Neural crest cell (in vitro differentiated cells): ENCODE results near the gene RPA1. TPM values are rescaled to one million over a fixed set of nuclear protein-coding genes. Genes with fewer than 3 reads are reported as not detected.
"Not testable (repeated sequence)": the region's sequence is repeated elsewhere in the genome, so short reads cannot be mapped to it uniquely, and the experiment has no call there.

Experiments
- DNase-seq: peaks from one replicate; pipeline ENCODE4 v3.0.0; 2021; ENCODE audit warnings: low read depth, mixed read lengths, low spot score
- H3K27ac Mint-ChIP-seq: one replicate; pipeline ENCODE4 v1.8.0; 2021; ENCODE audit warnings: mild to moderate bottlenecking, mixed read lengths; ENCODE audit not compliant: unreplicated experiment
- H3K27me3 Mint-ChIP-seq: 2 replicates; pipeline ENCODE4 v1.8.0; 2021; ENCODE audit warnings: low read depth, mild to moderate bottlenecking, mixed read lengths
- H3K36me3 Mint-ChIP-seq: 2 replicates; pipeline ENCODE4 v1.8.0; 2021; ENCODE audit warnings: low read depth, mild to moderate bottlenecking, mixed read lengths
- H3K4me1 Mint-ChIP-seq: 2 replicates; pipeline ENCODE4 v1.8.0; 2021; ENCODE audit warnings: mixed read lengths
- H3K4me3 Mint-ChIP-seq: one replicate; pipeline ENCODE4 v1.8.0; 2021; ENCODE audit warnings: mild to moderate bottlenecking, mixed read lengths
- H3K9me3 Mint-ChIP-seq: 2 replicates; pipeline ENCODE4 v1.8.0; 2021; ENCODE audit warnings: mixed read lengths
- CTCF ChIP-seq: fragments of 200-600 bp; sonication (generic); conservative IDR thresholded peaks from 2 replicates; pipeline ENCODE4 v1.5.0; 2021; ENCODE audit warnings: antibody characterized with exemption, mild to moderate bottlenecking
- total RNA-seq: library from RNA; stranded (reverse); gene quantifications from 2 replicates; pipeline ENCODE4 v1.2.1, GENCODE V29; 2021

The RPA1 gene
- total RNA-seq, 1 donor from 2014 or later: 215 TPM

- H3K36me3 Mint-ChIP-seq: peaks cover 12% of the 10 kb centered on the region
- H3K9me3 Mint-ChIP-seq: no peaks in the 10 kb centered on the region
- no peak overlapping the region for H3K4me3 Mint-ChIP-seq
- no peak for TF ChIP-seq CTCF
- DNase-seq: no peak
- H3K27me3 Mint-ChIP-seq: no peaks in the 10 kb centered on the region
- H3K27ac Mint-ChIP-seq: no peak overlapping the region
- H3K4me1 Mint-ChIP-seq: no peaks in the 10 kb centered on the region
Measured at GRCh38 chr17:1890758-1891450, 61.1 kb downstream of the RPA1 start.

- Mint-ChIP-seq H3K4me1 (no peaks in the 10 kb centered on the region), H3K36me3 (peaks cover 8% of the 10 kb centered on the region), H3K27ac (no peak overlapping the region), H3K27me3 (no peaks in the 10 kb centered on the region), H3K9me3 (no peaks in the 10 kb centered on the region), H3K4me3 (no peak overlapping the region)
- no peak for TF ChIP-seq CTCF
- DNase-seq: no peak
Measured at GRCh38 chr17:1894753-1895339, 65.0 kb downstream of the RPA1 start.

GRCh38 chr17:1895479-1895878, 65.7 kb downstream of the RPA1 start:
- not testable (repeated sequence) for H3K4me1 Mint-ChIP-seq, DNase-seq, H3K9me3 Mint-ChIP-seq, H3K4me3 Mint-ChIP-seq, H3K27me3 Mint-ChIP-seq, H3K36me3 Mint-ChIP-seq, H3K27ac Mint-ChIP-seq

- Mint-ChIP-seq H3K27ac (no peak overlapping the region), H3K4me1 (no peaks in the 10 kb centered on the region)
- TF ChIP-seq CTCF: no peak
Measured at GRCh38 chr17:1896243-1897104, 66.7 kb downstream of the RPA1 start.

GRCh38 chr17:1897105-1897656, 67.4 kb downstream of the RPA1 start:
- H3K4me1 Mint-ChIP-seq: no peaks in the 10 kb centered on the region
- no peak overlapping the region for H3K4me3 Mint-ChIP-seq
- no peak for TF ChIP-seq CTCF
- DNase-seq: no peak
- H3K27ac Mint-ChIP-seq: no peak overlapping the region
- H3K27me3 Mint-ChIP-seq: no peaks in the 10 kb centered on the region
- H3K9me3 Mint-ChIP-seq: no peaks in the 10 kb centered on the region
- H3K36me3 Mint-ChIP-seq: peaks cover 8% of the 10 kb centered on the region

More at GRCh38 chr17:1896243-1897104, 66.7 kb downstream of the RPA1 start:
- H3K4me3 Mint-ChIP-seq: no peak overlapping the region
- no peaks in the 10 kb centered on the region for H3K27me3 Mint-ChIP-seq
- no peak for DNase-seq
- no peaks in the 10 kb centered on the region for H3K9me3 Mint-ChIP-seq
- peaks cover 8% of the 10 kb centered on the region for H3K36me3 Mint-ChIP-seq
